22Rv1 (cell line): Measurements from ENCODE around the gene ZNF217.
"Not testable (repeated sequence)": the region's sequence is repeated elsewhere in the genome, so short reads cannot be mapped to it uniquely, and the experiment has no call there.

Source experiments
- H3K27ac ChIP-seq: fragments of 450-650 bp; 2 replicates; pipeline ENCODE4 v1.5.1; 2017
- CTCF ChIP-seq: fragments of 450-650 bp; IDR thresholded peaks from 2 replicates; pipeline ENCODE4 v1.5.1; 2017; ENCODE audit warnings: mild to moderate bottlenecking
- ZFX ChIP-seq: fragments of 450-650 bp; IDR thresholded peaks from 2 replicates; pipeline ENCODE4 v1.6.1; 2017; ENCODE audit warnings: antibody characterized with exemption, borderline replicate concordance

Gene ZNF217

DNA sequence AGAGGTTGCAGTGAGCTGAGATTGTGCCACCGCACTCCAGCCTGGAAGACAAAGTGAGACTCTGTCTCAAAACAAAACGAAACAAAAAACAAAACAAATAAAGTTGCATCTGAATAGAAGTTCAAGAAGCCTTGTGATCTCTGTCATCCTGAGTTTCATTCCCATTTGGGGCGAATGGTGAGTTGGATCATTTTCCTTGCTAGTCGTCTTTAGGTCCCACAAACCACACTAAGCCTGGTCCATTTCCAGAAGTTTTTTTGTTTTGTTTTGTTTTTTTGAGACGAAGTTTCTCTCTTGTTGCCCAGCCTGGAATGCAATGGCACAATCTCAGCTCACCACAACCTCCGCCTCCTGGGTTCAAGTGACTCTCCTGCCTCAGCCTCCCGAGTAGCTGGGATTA lies 33.8 kb downstream of the ZNF217 start:
- H3K27ac ChIP-seq = no peak overlapping the region

GRCh38 chr20:53557130-53557529 lies 36.5 kb downstream of the ZNF217 start:
- no peak for TF ChIP-seq CTCF
- no peak for TF ChIP-seq ZFX
- no peak overlapping the region for H3K27ac ChIP-seq

More for the DNA sequence above, 33.8 kb downstream of the ZNF217 start:
- TF ChIP-seq CTCF (no peak), ZFX (no peak)

DNA sequence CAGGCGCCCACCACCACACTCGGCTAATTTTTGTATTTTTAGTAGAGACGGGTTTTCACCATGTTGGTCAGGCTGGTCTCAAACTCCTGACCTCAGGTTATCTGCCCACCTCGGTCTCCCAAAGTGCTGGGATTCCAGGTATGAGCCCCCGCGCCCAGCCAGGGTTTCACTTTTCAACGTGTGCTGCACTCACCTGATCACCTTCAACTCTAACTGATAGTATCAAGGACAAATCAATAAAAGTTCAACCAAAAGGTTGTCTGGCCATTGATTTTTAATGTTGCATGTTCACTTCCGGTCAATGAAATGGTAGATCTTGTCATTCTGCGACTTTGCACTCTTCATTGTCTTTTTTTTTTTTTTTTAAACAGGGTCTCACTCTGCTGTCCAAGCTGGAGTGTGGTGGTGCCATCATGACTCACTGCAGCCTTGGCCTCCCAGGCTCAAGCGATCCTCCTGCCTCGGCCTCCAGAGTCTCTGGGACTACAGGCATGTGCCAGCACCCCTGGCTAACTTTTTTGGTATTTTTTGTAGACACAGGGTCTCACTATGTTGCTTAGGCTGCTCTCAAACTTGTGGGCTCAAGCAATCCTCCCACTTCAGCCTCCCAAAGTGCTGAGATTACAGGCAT lies 37.3 kb downstream of the ZNF217 start:
- TF ChIP-seq CTCF (no peak), ZFX (no peak)

GRCh38 chr20:53555816-53556215 lies 37.8 kb downstream of the ZNF217 start:
- H3K27ac ChIP-seq = no peak overlapping the region
- no peak for TF ChIP-seq ZFX
- no peak for TF ChIP-seq CTCF

More for the DNA sequence above, 37.3 kb downstream of the ZNF217 start:
- H3K27ac ChIP-seq = no peak overlapping the region

DNA sequence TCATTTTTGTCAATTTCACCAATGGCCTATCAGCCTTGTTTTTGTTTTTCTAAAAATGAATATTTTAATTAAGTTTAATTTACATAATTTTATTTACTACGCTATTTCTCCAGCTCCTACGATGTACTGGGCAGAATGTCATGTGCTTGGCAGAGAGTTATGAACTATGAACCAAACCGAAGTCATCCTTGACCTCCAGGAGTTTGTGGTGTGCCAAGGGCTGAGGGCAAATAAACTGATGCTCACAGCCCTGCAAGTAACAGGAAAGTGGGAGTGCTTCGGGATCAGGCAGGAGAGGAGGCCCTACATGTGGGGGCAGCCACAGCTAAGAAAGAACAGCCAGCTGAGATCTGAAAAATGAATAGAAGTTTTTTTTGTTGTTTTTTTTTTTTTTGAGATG lies 38.6 kb downstream of the ZNF217 start:
- TF ChIP-seq ZFX = no peak
- no peak for TF ChIP-seq CTCF
- no peak overlapping the region for H3K27ac ChIP-seq

DNA sequence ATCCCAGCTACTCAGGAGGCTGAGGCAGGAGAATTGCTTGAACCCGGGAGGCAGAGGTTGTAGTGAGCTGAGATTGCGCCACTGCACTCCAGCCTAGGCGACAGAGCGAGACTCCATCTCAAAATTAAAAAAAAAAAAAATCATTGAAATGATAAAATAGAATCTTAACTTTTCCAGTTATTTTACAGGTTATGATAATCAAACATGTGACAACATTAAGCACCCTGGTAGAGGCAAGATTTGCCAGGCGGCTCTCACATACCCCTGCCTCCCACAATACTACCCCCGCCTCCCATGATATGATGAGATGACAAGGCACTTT lies 41.1 kb downstream of the ZNF217 start:
- H3K27ac ChIP-seq = not testable (repeated sequence)

DNA sequence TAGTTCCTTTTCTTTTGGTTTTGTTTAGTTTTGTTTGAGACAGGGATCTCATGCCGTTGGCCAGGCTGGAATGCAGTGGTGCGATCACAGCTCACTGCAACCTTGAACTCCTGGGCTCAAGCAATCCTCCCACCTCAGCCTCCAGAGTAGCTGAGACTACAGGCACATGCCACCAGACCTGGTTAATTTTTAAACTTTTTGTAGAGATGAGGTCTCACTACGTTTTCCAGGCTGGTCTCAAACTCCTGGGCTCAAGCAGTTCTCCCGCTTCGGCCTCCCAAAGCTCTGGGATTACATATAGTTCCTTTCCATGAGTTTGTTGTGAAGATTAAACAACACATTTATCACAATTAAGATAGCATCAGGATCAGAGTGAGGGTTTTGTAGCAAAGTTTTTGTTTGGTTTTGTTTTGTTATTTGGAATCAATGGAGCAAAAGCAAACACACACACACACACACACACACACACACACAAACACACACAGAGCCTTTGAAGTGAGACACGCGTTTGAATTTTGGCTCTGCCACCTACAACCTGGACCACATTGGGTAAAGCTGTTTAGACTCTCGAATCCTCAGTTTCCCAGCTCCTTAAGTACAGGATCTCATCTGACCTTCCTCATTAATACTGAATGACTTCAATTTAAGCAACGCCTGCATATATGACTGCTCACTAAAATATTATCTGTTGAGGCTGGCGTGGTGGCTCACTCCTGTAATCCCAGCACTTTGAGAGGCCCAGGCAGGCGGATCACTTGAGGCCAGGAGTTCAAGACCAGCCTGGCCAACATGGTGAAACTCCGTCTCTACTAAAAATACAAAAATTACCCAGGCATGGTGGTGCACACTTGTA lies 41.7 kb downstream of the ZNF217 start:
- H3K27ac ChIP-seq = not testable (repeated sequence)

DNA sequence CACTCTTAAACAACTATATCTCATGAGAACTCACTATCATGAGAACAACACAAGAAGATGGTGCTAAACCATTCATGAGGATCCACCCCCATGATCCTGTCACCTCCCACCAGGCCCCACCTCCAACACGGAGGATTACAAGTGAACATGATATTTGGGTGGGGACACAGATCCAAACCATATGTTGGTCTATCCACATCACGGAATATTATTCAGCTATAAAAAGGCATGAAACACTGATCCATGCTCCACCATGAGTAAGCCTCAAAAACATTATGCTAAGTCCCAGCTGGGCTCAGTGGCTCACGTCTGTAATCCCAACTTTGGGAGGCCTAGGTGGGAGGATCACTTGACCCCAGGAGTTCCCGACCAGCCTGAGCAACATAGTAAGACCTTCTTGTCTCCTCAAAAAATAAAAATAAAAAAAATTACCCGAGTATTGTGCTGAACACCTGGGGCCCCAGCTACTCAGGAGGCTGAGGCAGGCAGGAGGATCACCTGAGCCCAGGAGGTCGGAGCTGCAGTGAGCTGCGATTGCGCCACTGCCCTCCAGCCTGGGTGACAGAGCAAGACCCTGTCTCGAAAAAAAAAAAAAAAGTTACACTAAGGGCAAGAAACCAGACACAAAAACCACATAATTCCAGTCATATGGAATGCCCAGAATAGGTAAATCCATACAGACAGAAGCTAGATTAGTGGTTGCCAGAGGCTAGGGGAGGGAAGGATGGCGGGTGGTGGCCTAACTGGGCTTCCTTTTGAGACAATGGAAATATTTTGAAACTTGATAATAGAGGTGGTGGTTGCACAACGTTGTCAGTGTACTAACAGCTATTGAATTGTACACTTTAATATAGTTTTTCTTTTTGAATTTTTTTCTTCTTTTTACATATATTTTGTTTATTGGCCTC lies 43.1 kb downstream of the ZNF217 start:
- TF ChIP-seq ZFX = no peak
- no peak for TF ChIP-seq CTCF
- no peak overlapping the region for H3K27ac ChIP-seq
